ENCODE results near the gene MANF.

The MANF gene

GRCh38 chr3:51436998-51437639 is 52.0 kb downstream of the MANF start:
- no peak for DNase-seq
